Body of pancreas (tissue), 4 donors: ENCODE measurements around the gene TIMP1. TPM values are rescaled to one million over a fixed set of nuclear protein-coding genes. Genes with fewer than 3 reads are reported as not detected.
A peak's percentile ranks its signal among the peaks of the same experiment; 100 is the strongest.
"Not testable (repeated sequence)": the region's sequence is repeated elsewhere in the genome, so short reads cannot be mapped to it uniquely, and the experiment has no call there.

ENCODE experiments used
- ATAC-seq: fragments of 150-250 bp; one replicate; pipeline ENCODE4 v1.9.1; 2016
- DNase-seq, 4 donors: peaks; one replicate each; pipeline ENCODE4 v3.0.0-alpha.2; 2019
- H3K27ac ChIP-seq, 4 donors: fragments of 200-600 bp; sonication (generic); 1 replicate in 3 of 4; 2 replicates in 1 of 4; pipeline versions ENCODE4 v1.5.1 to v1.6.1; 2016 to 2019; ENCODE audit warnings: mild to moderate bottlenecking in 1 of 4, mixed read lengths in 1 of 4, moderate library complexity in 1 of 4
- H3K27me3 ChIP-seq, 2 donors: fragments of 200-600 bp; sonication (generic); one replicate each; pipeline ENCODE4 v1.6.0; 2016; ENCODE audit warnings: mild to moderate bottlenecking in 1 of 2
- H3K36me3 ChIP-seq, 2 donors: fragments of 200-600 bp; sonication (generic); replicated peaks in 1 of 2; 2 replicates each; pipeline ENCODE4 v1.5.1; 2016; ENCODE audit warnings: low read depth in 2 of 2; ENCODE audit not compliant: insufficient read depth in 1 of 2
- H3K4me1 ChIP-seq: fragments of 200-600 bp; sonication (generic); one replicate; pipeline ENCODE4 v1.6.0; 2016
- H3K4me3 ChIP-seq, 2 donors: fragments of 200-600 bp; sonication (generic); 1 replicate in 1 of 2; 2 replicates in 1 of 2; pipeline ENCODE4 v1.5.1; 2016 to 2019
- H3K9me3 ChIP-seq, 3 donors: fragments of 200-600 bp; sonication (generic); 1 replicate in 2 of 3; 2 replicates in 1 of 3; pipeline ENCODE4 v1.5.1; 2016
- POLR2A ChIP-seq, 3 donors: fragments of 450-650 bp; IDR thresholded peaks; one replicate each; pipeline ENCODE4 v1.6.1; 2016; ENCODE audit warnings: antibody characterized with exemption in 3 of 3, mild to moderate bottlenecking in 2 of 3
- WGBS, 2 donors: methylation state at CpG; one replicate each; pipeline ENCODE4 v1.1.5; 2017; 5-methylcytosine and 5-hydroxymethylcytosine counted together
- intact Hi-C: fragments of 100-400 bp; cut with DNase I; formaldehyde crosslinking; loops from one replicate; pipeline ENCODE4 v1.15.1; 2023
- total RNA-seq, 2 donors: library from RNA; depleted of rRNA; stranded (reverse); fragments of >200 nt; gene quantifications; one replicate each; pipeline ENCODE4 v1.1.0, GENCODE V29; 2016
- TF ChIP-seq, protein P1 (sequence below), 7 experiments: fragments of 450-650 bp in 4 of 7; fragments of 200-600 bp in 3 of 7; sonication (generic) in 3 of 7; IDR thresholded peaks; one replicate each; pipeline ENCODE4 v1.5.1; 2016 to 2019; ENCODE audit warnings: antibody characterized with exemption in 7 of 7

Gene TIMP1
- total RNA-seq, 2 donors from 2014 or later: 28.0 to 62.8 TPM

DNA sequence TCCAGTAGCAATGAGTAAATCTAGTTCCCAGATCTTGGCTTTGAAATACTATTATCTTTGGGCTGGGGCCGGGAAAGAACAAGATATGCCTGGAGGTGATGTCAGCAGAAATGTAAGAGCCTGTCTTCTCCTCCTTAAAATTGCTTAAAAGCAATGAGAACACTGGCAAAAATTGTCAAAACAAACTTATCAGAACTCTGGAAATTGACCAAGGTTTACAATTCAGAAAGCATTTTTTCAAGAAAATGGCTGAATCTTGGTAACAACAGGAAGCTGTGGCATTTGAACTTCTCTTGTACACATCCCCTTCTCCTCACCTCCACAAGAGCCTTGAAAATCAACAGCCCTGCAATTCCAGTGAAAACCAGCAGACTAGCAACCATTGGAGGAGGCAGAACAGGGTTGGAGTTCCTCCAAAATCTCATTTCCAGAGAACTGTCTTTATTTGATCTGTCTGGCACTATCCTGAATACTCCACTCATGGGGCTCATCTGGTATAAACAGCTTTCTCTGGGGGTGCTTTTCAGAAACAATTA, 13.5 kb downstream of the TIMP1 start:
- H3K36me3 ChIP-seq: no peaks in the 10 kb centered on the region
- no peaks in the 10 kb centered on the region for H3K27me3 ChIP-seq
- H3K27ac ChIP-seq: peak overlapping the region in 2 of 4 donors; percentile 30 to 34
- no peak overlapping the region for H3K4me3 ChIP-seq
- ATAC-seq (peak; percentile 70), DNase-seq (no peak)
- WGBS, 2 donors: 13 to 33% methylated on average over 1 of the region's 1 CpG
- intact Hi-C loops: no loop called here
- H3K9me3 ChIP-seq: no peaks in the 10 kb centered on the region
- no peaks in the 10 kb centered on the region for H3K4me1 ChIP-seq
- TF ChIP-seq POLR2A (IDR thresholded peaks at IDR 0.05): no peak
- TF ChIP-seq, protein P1, sequence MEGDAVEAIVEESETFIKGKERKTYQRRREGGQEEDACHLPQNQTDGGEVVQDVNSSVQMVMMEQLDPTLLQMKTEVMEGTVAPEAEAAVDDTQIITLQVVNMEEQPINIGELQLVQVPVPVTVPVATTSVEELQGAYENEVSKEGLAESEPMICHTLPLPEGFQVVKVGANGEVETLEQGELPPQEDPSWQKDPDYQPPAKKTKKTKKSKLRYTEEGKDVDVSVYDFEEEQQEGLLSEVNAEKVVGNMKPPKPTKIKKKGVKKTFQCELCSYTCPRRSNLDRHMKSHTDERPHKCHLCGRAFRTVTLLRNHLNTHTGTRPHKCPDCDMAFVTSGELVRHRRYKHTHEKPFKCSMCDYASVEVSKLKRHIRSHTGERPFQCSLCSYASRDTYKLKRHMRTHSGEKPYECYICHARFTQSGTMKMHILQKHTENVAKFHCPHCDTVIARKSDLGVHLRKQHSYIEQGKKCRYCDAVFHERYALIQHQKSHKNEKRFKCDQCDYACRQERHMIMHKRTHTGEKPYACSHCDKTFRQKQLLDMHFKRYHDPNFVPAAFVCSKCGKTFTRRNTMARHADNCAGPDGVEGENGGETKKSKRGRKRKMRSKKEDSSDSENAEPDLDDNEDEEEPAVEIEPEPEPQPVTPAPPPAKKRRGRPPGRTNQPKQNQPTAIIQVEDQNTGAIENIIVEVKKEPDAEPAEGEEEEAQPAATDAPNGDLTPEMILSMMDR (IDR thresholded peaks at IDR 0.05): no peak

DNA sequence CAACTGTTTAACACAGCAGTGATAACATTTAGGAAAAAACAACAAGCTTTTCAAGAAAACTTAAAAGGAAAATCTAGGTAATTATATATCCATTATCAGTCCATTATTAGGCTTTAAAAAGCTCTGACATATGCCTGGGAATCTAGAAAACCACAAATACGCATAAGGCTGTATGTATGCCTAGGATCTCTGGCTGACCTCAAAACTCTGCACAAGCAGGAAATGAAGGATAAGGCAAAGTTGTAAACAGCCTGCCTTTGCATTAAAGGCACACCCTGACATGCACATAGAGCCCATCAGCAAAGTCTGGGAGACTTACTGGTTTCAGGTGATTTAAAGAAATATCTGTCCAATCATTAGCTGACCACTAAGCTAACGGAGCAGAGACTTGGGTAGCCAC, 14.0 kb downstream of the TIMP1 start:
- TF ChIP-seq POLR2A (IDR thresholded peaks at IDR 0.05): no peak
- TF ChIP-seq, protein P1 (IDR thresholded peaks at IDR 0.05): no peak
- Histone ChIP-seq H3K27ac (peak overlapping the region in 1 of 4 donors; percentile 30), H3K27me3 (no peaks in the 10 kb centered on the region), H3K36me3 (no peaks in the 10 kb centered on the region), H3K4me1 (no peaks in the 10 kb centered on the region), H3K4me3 (no peak overlapping the region), H3K9me3 (no peaks in the 10 kb centered on the region)
- 79% methylated on average over 2 of the region's 2 CpGs for WGBS, 2 donors
- intact Hi-C loops: no loop called here
- DNase-seq (no peak), ATAC-seq (no peak)

DNA sequence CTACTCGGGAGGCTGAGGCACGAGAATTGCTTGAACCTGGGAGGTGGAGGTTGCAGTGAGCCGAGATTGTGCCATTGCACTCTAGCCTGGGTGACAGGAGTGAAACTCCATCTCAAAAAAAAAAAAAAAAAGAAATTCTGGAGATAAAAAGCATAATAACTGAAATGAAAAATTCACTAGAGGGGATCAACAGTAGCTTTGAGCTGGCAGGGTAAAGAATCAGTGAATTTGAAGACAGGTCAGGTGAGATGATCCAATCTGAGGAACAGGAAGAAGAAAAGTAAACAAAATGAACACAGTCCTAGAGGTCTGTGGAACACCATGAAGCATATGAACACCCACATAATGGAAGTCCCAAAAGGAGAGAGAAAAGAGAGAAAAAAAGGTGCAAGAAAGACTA, 15.0 kb downstream of the TIMP1 start:
- no peaks in the 10 kb centered on the region for H3K27me3 ChIP-seq
- WGBS, 2 donors: 74 to 89% methylated on average over 3 of the region's 3 CpGs
- ATAC-seq (no peak), DNase-seq (no peak)
- no peaks in the 10 kb centered on the region for H3K36me3 ChIP-seq
- intact Hi-C loops: no loop called here
- H3K9me3 ChIP-seq: no peaks in the 10 kb centered on the region
- H3K4me1 ChIP-seq: no peaks in the 10 kb centered on the region
- no peak for TF ChIP-seq POLR2A (IDR thresholded peaks at IDR 0.05)
- TF ChIP-seq, protein P1 (IDR thresholded peaks at IDR 0.05): no peak
- H3K4me3 ChIP-seq: no peak overlapping the region
- no peak overlapping the region for H3K27ac ChIP-seq

DNA sequence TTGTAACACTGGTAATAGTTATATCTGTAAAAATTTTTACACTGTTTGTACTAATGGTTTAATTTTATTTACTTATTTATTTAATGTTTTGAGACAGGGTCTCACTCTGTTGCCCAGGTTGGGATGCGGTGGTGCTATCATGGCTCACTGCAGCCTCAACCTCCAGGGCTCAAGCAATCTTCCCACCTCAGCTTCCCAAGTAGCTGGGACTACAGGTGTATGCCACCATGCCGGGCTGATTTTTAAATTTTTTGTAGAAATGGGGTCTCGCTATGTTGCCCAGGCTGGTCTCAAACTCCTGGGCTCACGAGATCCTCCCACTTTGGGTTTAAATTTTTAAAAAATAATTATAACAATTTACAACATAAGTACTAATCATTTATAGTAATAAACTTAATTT, 20.9 kb downstream of the TIMP1 start:
- ATAC-seq, intact Hi-C loops, H3K4me3 ChIP-seq, H3K4me1 ChIP-seq, H3K36me3 ChIP-seq, DNase-seq, H3K27ac ChIP-seq, H3K27me3 ChIP-seq, H3K9me3 ChIP-seq: not testable (repeated sequence)
- 93 to 95% methylated on average over 4 of the region's 4 CpGs for WGBS, 2 donors

DNA sequence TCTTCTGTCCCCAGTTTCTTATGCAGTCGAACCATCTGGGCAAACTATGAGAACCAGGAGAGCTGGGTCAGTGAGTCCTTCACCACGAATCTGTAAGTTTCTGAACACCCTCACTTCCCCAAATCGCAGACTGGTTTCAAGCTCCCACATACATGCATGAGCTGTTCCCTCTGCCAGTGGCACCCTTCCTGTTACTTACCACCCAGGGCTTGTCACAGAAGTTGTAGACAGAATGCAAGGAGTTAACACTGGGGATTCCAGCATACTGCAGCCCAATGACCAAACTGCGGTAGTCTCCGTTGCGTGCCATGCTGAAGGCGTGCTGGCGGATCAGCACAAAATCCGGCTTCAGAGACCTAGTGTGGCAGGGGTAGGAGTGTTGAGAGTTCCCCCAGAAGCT, 22.8 kb downstream of the TIMP1 start:
- no peak for ATAC-seq

More for the DNA sequence above, 22.8 kb downstream of the TIMP1 start:
- intact Hi-C loops: no loop called here
- Histone ChIP-seq H3K27me3 (no peaks in the 10 kb centered on the region), H3K9me3 (no peaks in the 10 kb centered on the region), H3K4me3 (no peak overlapping the region), H3K36me3 (no peaks in the 10 kb centered on the region), H3K27ac (no peak overlapping the region), H3K4me1 (no peaks in the 10 kb centered on the region)
- no peak for DNase-seq
- WGBS, 2 donors: 57 to 59% methylated on average over 5 to 9 of the region's 9 CpGs
- TF ChIP-seq POLR2A (IDR thresholded peaks at IDR 0.05): no peak
- TF ChIP-seq, protein P1 (IDR thresholded peaks at IDR 0.05): no peak
